CD8-positive, alpha-beta memory T cell (primary cell): ENCODE measurements around the gene PLAAT5. TPM values are rescaled to one million over a fixed set of nuclear protein-coding genes. Genes with fewer than 3 reads are reported as not detected.

Experiments used
- CTCF ChIA-PET: fragments of 350-600 bp; sonication (Branson Sonifier 250); formaldehyde crosslinking; loops from one replicate; lab custom pipeline; 2021; ENCODE audit warnings: antibody characterized with exemption; lab: Charles Lee
- POLR2A ChIA-PET: fragments of 350-600 bp; sonication (Branson Sonifier 250); formaldehyde crosslinking; loops from one replicate; lab custom pipeline; 2021; ENCODE audit warnings: antibody characterized with exemption; lab: Charles Lee
- DNase-seq, 5 donors: peaks; one replicate each; pipeline versions ENCODE4 v3.0.0 to v3.0.0-alpha.2; 2020 to 2022; ENCODE audit warnings: mixed read lengths in 1 of 5
- H3K27ac ChIP-seq: one replicate; pipeline ENCODE4 v1.7.0; 2013; ENCODE audit warnings: low read depth, mild to moderate bottlenecking, low read length, moderate library complexity
- H3K27me3 ChIP-seq: 2 replicates; pipeline ENCODE4 v1.7.0; 2013; ENCODE audit warnings: low read length, mild to moderate bottlenecking; ENCODE audit not compliant: insufficient read depth, poor library complexity, severe bottlenecking
- H3K36me3 ChIP-seq: 2 replicates; pipeline ENCODE4 v1.7.0; 2013; ENCODE audit warnings: mild to moderate bottlenecking, low read length, moderate library complexity; ENCODE audit not compliant: insufficient read depth
- H3K4me1 ChIP-seq: 2 replicates; pipeline ENCODE4 v1.7.0; 2013; ENCODE audit warnings: mild to moderate bottlenecking, low read length, moderate library complexity; ENCODE audit not compliant: insufficient read depth
- H3K4me3 ChIP-seq: 2 replicates; pipeline ENCODE4 v1.7.0; 2013; ENCODE audit warnings: mild to moderate bottlenecking, low read length
- H3K9me3 ChIP-seq: 2 replicates; pipeline ENCODE4 v1.7.0; 2013; ENCODE audit warnings: mild to moderate bottlenecking, low read length
- H3K27ac Mint-ChIP-seq, 8 donors: one replicate each; pipeline ENCODE4 v1.8.0; 2020 to 2021; ENCODE audit warnings: mixed read lengths in 8 of 8, mild to moderate bottlenecking in 6 of 8, inconsistent platforms in 3 of 8, moderate library complexity in 3 of 8
- H3K27me3 Mint-ChIP-seq, 2 donors: one replicate each; pipeline ENCODE4 v1.8.0; 2020 to 2021; ENCODE audit warnings: mixed read lengths in 2 of 2, mild to moderate bottlenecking in 1 of 2, moderate library complexity in 1 of 2
- H3K36me3 Mint-ChIP-seq, 3 donors: one replicate each; pipeline ENCODE4 v1.8.0; 2020 to 2021; ENCODE audit warnings: mixed read lengths in 3 of 3, inconsistent platforms in 1 of 3, mild to moderate bottlenecking in 1 of 3
- H3K4me1 Mint-ChIP-seq, 3 donors: one replicate each; pipeline ENCODE4 v1.8.0; 2020 to 2021; ENCODE audit warnings: mixed read lengths in 3 of 3, inconsistent platforms in 1 of 3, mild to moderate bottlenecking in 1 of 3
- H3K4me3 Mint-ChIP-seq, 7 donors: one replicate each; pipeline ENCODE4 v1.8.0; 2020 to 2021; ENCODE audit warnings: mixed read lengths in 7 of 7, mild to moderate bottlenecking in 6 of 7, moderate library complexity in 4 of 7, inconsistent platforms in 2 of 7
- H3K9me3 Mint-ChIP-seq, 5 donors: one replicate each; pipeline ENCODE4 v1.8.0; 2020 to 2022; ENCODE audit warnings: mixed read lengths in 5 of 5, mild to moderate bottlenecking in 3 of 5, moderate library complexity in 2 of 5, inconsistent platforms in 1 of 5
- polyA plus RNA-seq: library from polyadenylated mRNA; unstranded; fragments of 300-500 nt; fragmentation: Illumina TruSeq; gene quantifications from one replicate; pipeline ENCODE4 v1.2.3, GENCODE V29; 2021
- total RNA-seq, 2 experiments: library from RNA; stranded (reverse); gene quantifications; one replicate each; pipeline ENCODE4 v1.2.3, GENCODE V29; 2021

Gene PLAAT5
- total and polyA plus RNA-seq, 3 experiments from 2014 or later = 0.26 to 0.89 TPM; not detected in 1

DNA sequence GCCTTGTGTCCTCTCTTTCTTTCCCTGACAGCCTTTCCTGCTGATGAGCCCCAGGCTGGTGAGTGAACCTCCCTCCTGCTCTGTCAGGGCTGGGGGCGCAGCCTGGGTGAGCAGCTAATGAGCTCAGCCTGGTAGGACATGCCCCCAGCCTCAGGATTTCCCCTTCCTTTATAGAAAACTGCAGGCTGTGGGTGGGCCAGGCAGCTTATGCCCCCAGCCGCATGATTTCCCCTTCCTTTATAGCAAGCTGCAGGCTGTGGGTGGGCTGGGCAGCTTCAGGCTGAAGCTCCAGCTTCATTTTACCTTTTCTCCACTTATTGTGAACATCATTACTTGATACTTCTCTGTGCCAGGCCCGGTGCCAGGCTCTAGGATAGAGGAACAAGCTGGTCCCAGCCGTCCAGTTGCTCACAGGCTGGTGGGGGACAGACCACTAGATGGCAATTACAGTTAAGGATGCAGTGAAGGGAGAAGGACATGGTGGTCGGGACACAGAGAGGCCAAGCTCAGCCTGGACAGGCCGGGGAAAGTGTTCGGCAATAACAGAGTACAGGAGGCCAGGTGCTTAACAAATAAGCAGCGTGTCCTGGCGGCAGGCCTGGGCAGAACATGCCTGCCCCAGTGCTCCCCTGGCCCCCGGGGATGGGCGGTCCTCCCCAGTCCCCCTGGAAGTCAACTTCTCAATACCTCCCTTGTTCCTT, 20.2 kb upstream of the PLAAT5 start:
- H3K36me3 Mint-ChIP-seq = no peaks in the 10 kb centered on the region
- Histone ChIP-seq H3K27me3 (no peaks in the 10 kb centered on the region), H3K36me3 (no peaks in the 10 kb centered on the region), H3K4me3 (no peak overlapping the region), H3K27ac (no peak overlapping the region), H3K9me3 (no peaks in the 10 kb centered on the region), H3K4me1 (no peaks in the 10 kb centered on the region)
- no peaks in the 10 kb centered on the region for H3K27me3 Mint-ChIP-seq
- no peak for DNase-seq
- H3K27ac Mint-ChIP-seq = peak overlapping the region in 1 of 8 donors; percentile 66
- peaks cover 0 to 3% (median 0%) of the 10 kb centered on the region in 3 donors for H3K4me1 Mint-ChIP-seq
- CTCF ChIA-PET = interaction anchor here (1.0 kb wide), 1 partner anchor 32 kb away, joined by 3 read pairs; no protein-coding TSS in a partner anchor
- no peak overlapping the region for H3K4me3 Mint-ChIP-seq
- H3K9me3 Mint-ChIP-seq = no peaks in the 10 kb centered on the region
- POLR2A ChIA-PET = no interaction called here

DNA sequence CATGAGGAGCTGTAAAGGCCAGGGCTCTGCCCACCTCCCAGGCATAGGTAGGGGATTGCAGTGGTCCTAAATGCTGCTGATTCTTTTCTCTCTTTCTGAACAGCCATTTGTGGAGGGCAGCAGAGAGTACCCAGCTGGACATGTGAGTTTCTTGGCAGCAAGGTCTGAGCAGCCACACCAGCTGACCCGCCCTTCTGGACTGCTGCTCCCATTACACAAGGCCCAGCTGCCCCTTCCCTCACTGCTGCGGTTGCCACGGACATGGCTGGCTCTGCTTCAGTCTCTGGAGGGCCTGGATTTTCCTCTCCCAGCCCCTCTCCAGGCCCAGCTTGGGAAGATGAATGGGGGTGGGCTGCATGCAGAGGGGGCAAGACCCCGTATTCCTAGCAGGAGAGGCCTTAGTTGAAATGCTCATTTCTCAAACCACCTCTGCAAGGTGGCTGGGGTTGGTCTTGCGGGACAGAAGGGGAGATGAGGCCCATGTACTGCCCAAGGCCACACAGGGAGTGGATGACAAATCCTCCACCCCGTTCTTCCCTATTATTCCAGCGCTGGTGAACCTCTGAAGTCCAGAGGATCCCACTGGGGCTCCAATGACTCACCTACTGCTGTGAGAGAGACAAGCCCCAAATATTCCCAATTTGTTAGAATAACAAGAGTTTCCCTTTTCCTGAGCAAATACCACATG, 19.5 kb upstream of the PLAAT5 start:
- H3K36me3 ChIP-seq = no peaks in the 10 kb centered on the region
- Mint-ChIP-seq H3K9me3 (no peaks in the 10 kb centered on the region), H3K27me3 (no peaks in the 10 kb centered on the region), H3K4me3 (no peak overlapping the region), H3K36me3 (no peaks in the 10 kb centered on the region), H3K27ac (no peak overlapping the region), H3K4me1 (peaks cover 0 to 3% (median 0%) of the 10 kb centered on the region in 3 donors)
- ChIA-PET POLR2A (no interaction called here), CTCF (interaction anchor here (1.0 kb wide), 1 partner anchor 32 kb away, joined by 3 read pairs; no protein-coding TSS in a partner anchor)
- no peak overlapping the region for H3K4me3 ChIP-seq
- no peak overlapping the region for H3K27ac ChIP-seq
- no peaks in the 10 kb centered on the region for H3K9me3 ChIP-seq
- no peak for DNase-seq
- no peaks in the 10 kb centered on the region for H3K27me3 ChIP-seq
- H3K4me1 ChIP-seq = no peaks in the 10 kb centered on the region

DNA sequence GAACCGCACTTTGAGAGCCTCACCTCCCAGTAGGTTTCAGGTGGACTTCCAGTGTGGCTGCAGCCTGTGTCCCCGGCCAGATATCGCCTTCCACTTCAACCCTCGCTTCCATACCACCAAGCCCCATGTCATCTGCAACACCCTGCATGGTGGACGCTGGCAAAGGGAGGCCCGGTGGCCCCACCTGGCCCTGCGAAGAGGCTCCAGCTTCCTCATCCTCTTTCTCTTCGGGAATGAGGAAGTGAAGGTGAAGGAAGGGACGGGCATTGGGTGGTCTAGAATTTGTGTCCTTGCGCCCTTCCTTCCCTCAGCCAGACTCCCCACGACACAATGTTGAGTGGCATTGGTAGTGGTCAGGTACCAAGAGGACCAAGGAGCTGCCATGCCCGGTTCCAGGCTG, 17.8 kb upstream of the PLAAT5 start:
- H3K27me3 Mint-ChIP-seq = no peaks in the 10 kb centered on the region
- no peak overlapping the region for H3K4me3 Mint-ChIP-seq
- Histone ChIP-seq H3K4me1 (no peaks in the 10 kb centered on the region), H3K27me3 (no peaks in the 10 kb centered on the region), H3K4me3 (no peak overlapping the region), H3K27ac (no peak overlapping the region), H3K9me3 (no peaks in the 10 kb centered on the region), H3K36me3 (no peaks in the 10 kb centered on the region)
- ChIA-PET POLR2A (no interaction called here), CTCF (interaction anchor here (0.6 to 2.9 kb wide), 4 partner anchors 15 to 125 kb away, joined by 3 to 9 read pairs (median 3); partner anchors contain the start of gene PLAAT4)
- H3K9me3 Mint-ChIP-seq = no peaks in the 10 kb centered on the region
- no peak overlapping the region for H3K27ac Mint-ChIP-seq
- peaks cover 0 to 4% (median 0%) of the 10 kb centered on the region in 3 donors for H3K36me3 Mint-ChIP-seq
- no peak for DNase-seq
- H3K4me1 Mint-ChIP-seq = peaks cover 0 to 3% (median 0%) of the 10 kb centered on the region in 3 donors

DNA sequence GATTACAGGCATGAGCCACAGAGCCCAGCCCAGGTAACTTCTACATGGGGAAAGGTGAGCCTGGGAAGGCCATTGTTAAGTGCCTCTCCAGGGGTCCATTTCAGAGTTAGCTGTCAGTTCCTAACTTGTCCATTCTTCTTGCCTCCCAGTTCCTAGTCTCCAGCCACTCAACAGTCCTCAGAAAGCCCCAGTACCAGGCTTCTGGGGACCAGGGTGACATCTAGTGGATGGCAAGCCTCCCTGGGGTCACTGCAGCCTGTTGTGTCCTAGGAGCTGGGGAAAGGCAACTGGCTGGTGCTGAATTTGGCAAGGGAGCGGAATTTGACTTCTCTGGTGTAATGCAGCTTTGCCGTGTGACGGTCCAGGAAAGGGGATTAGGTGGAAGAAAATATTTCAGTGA, 17.0 kb upstream of the PLAAT5 start:
- Mint-ChIP-seq H3K27me3 (peaks cover 0 to 1% of the 10 kb centered on the region in 2 donors), H3K27ac (no peak overlapping the region), H3K4me3 (no peak overlapping the region), H3K9me3 (no peaks in the 10 kb centered on the region), H3K4me1 (peaks cover 0 to 3% (median 0%) of the 10 kb centered on the region in 3 donors), H3K36me3 (peaks cover 0 to 4% (median 0%) of the 10 kb centered on the region in 3 donors)
- ChIA-PET CTCF (interaction anchor here (0.9 to 2.9 kb wide), 3 partner anchors 16 to 30 kb away, joined by 3 to 9 read pairs (median 8); partner anchors contain the start of gene PLAAT4), POLR2A (no interaction called here)
- Histone ChIP-seq H3K36me3 (no peaks in the 10 kb centered on the region), H3K4me3 (no peak overlapping the region), H3K27me3 (no peaks in the 10 kb centered on the region), H3K4me1 (no peaks in the 10 kb centered on the region), H3K9me3 (no peaks in the 10 kb centered on the region), H3K27ac (no peak overlapping the region)
- DNase-seq = no peak

DNA sequence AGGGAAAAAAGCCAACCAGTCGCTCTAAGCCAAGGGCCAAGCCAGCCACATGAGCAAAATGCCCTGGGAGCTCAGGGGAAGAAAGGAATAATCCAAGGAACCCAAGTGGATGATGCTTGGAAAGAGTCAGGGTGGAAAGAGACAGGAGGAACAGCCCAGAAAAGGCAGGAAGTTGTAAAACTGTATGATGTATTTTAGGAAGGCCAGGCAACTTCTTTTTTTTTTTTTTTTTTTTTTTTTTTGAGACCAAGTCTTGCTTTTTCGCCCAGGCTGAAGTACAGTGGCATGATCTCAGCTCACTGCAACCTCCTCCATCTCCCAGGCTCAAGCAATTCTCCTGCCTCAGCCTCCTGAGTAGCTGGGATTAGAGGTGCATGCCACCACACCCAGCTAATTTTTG, 16.5 kb upstream of the PLAAT5 start:
- Histone ChIP-seq H3K4me1 (peaks cover 2% of the 10 kb centered on the region), H3K27me3 (no peaks in the 10 kb centered on the region), H3K9me3 (no peaks in the 10 kb centered on the region), H3K4me3 (no peak overlapping the region), H3K36me3 (no peaks in the 10 kb centered on the region), H3K27ac (no peak overlapping the region)
- no peak for DNase-seq
- H3K4me3 Mint-ChIP-seq = no peak overlapping the region
- H3K9me3 Mint-ChIP-seq = no peaks in the 10 kb centered on the region
- peaks cover 0 to 4% (median 0%) of the 10 kb centered on the region in 3 donors for H3K36me3 Mint-ChIP-seq
- H3K27me3 Mint-ChIP-seq = peaks cover 0 to 1% of the 10 kb centered on the region in 2 donors
- POLR2A ChIA-PET = no interaction called here
- CTCF ChIA-PET = interaction anchor here (0.9 to 2.9 kb wide), 3 partner anchors 17 to 30 kb away, joined by 3 to 9 read pairs (median 8); partner anchors contain the start of gene PLAAT4
- peaks cover 0 to 3% (median 2%) of the 10 kb centered on the region in 3 donors for H3K4me1 Mint-ChIP-seq
- H3K27ac Mint-ChIP-seq = peak overlapping the region in 1 of 8 donors; percentile 42

DNA sequence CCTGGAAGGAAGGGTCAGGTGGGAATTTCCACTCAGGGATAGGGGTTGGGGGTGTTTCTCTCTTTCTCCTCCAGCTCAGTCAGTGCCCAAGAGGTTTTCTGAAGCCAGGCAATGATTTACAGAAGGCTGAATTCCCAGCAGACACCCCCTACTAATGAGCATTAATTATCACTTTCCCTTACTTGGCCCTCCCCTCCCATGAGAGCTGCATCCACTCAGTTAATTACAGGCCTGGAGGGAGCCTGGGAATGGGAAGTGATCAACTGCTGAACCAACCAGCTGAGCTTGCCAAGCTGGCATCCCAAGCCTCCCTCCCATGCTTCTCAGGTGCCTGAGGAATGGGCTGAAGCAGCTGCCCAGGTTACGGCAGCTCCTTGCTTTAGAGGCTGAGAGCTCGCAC, 15.9 kb upstream of the PLAAT5 start:
- Histone ChIP-seq H3K4me3 (no peak overlapping the region), H3K4me1 (peaks cover 7% of the 10 kb centered on the region), H3K27ac (no peak overlapping the region), H3K9me3 (no peaks in the 10 kb centered on the region), H3K36me3 (no peaks in the 10 kb centered on the region), H3K27me3 (no peaks in the 10 kb centered on the region)
- POLR2A ChIA-PET = no interaction called here
- Mint-ChIP-seq H3K4me1 (peaks cover 2 to 4% (median 3%) of the 10 kb centered on the region in 3 donors), H3K36me3 (peaks cover 0 to 7% (median 0%) of the 10 kb centered on the region in 3 donors), H3K9me3 (peaks cover 0 to 3% (median 0%) of the 10 kb centered on the region in 5 donors), H3K27me3 (peaks cover 0 to 1% of the 10 kb centered on the region in 2 donors), H3K4me3 (no peak overlapping the region), H3K27ac (peak overlapping the region in 2 of 8 donors; percentile 50 to 64)
- CTCF ChIA-PET = interaction anchor here (1.6 kb wide), 1 partner anchor 28 kb away, joined by 8 read pairs; no protein-coding TSS in a partner anchor
- no peak for DNase-seq

DNA sequence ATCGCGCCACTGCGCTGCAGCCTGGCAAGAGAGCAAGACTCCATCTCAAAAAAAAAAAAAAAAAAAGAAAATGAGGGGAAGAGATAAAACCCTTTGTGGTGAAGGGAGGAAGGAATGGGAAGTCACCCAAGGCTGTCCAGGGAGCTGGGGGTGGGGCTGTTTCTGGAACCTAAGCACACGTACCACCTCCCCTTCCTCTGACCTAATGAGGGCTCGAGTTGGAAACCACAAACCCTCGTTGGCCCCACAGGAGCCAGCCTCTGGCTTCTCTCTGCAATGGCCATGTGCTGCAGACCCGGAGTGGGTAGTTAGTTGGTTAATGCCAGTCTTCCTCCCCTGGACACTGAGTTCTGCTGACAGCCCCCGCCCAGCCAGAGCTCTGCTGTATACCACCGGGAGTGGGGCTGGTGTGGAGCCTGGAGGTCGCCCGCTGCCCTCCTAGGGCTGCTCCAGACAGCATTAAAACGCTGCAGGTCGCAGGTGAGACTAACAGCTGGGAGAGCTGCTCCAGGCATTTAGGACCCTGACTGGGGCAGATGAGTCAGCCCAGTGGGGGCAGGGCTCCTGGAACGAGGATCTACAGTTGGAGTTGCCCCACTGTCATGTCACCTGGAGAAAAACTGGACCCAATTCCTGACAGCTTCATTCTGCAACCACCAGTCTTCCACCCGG, 15.0 kb upstream of the PLAAT5 start, which contains the start of gene LGALS12:
LGALS12 (plus strand) TSS at position 228 of the 672 bp plus-strand sequence; CDS start at position 603, 375 bp downstream.
- H3K9me3 ChIP-seq = no peaks in the 10 kb centered on the region
- H3K36me3 ChIP-seq = no peaks in the 10 kb centered on the region
- Mint-ChIP-seq H3K36me3 (peaks cover 0 to 7% (median 0%) of the 10 kb centered on the region in 3 donors), H3K27me3 (peaks cover 0 to 1% of the 10 kb centered on the region in 2 donors), H3K4me1 (peaks cover 2 to 4% (median 3%) of the 10 kb centered on the region in 3 donors), H3K9me3 (peaks cover 0 to 9% (median 4%) of the 10 kb centered on the region in 5 donors), H3K4me3 (peak within 1 kb of the TSS in 1 of 7 donors; percentile 46), H3K27ac (peak within 1 kb of the TSS in 3 of 8 donors; percentile 64 to 92 (median 68))
- peaks cover 7% of the 10 kb centered on the region for H3K4me1 ChIP-seq
- no peak for DNase-seq
- H3K4me3 ChIP-seq = no peak within 1 kb of the TSS
- CTCF ChIA-PET = interaction anchor here (0.9 kb wide), 1 partner anchor 27 kb away, joined by 5 read pairs; no protein-coding TSS in a partner anchor
- H3K27me3 ChIP-seq = no peaks in the 10 kb centered on the region
- POLR2A ChIA-PET = no interaction called here
- H3K27ac ChIP-seq = peak within 1 kb of the TSS; percentile 44
